GM19328 (cell line): ENCODE data around the gene RPUSD4.

ENCODE experiments used
- ATAC-seq: cut with Tn5 transposase; IDR thresholded peaks from one replicate; pipeline ENCODE4 v1.9.1; 2021; ENCODE audit warnings: mild to moderate bottlenecking, moderate library complexity; ENCODE audit not compliant: unreplicated experiment

RPUSD4 gene

GRCh38 chr11:126159719-126160344 is 51.6 kb downstream of the RPUSD4 start:
- ATAC-seq: no peak

GRCh38 chr11:126158054-126158791 is 53.2 kb downstream of the RPUSD4 start:
- no peak for ATAC-seq

DNA sequence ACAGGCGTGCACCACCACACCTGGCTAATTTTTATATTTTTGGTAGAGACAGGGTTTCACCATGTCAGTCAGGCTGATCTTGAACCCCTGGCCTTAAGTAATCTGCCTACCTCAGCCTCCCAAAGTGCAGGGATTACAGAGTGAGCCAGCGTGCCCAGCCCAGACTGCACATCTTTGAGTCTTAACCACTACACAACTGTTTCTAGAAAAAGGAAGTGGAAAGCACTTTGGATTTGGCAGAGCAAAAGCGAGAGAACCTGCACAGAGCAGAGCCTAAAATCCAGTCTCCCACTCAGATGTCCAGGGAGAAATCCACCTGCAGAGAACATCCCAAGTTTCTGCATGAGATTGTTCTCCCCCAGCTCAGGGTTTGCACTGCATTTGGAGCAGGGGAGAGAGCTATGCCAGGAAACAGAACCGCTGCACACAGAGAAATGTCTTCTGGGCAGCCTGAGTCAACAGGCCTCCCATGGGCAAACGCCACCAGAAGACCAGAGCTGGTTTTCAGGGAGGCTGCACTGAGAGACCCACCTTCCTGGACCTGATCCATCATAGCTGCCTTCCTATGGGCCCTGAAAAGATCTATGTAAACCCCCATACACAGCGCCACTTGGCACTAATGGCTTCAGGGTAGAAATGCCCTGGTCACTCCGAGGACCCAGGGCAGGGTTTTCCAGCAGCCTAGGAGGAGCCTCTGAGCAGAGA is 54.0 kb downstream of the RPUSD4 start:
- no peak for ATAC-seq

DNA sequence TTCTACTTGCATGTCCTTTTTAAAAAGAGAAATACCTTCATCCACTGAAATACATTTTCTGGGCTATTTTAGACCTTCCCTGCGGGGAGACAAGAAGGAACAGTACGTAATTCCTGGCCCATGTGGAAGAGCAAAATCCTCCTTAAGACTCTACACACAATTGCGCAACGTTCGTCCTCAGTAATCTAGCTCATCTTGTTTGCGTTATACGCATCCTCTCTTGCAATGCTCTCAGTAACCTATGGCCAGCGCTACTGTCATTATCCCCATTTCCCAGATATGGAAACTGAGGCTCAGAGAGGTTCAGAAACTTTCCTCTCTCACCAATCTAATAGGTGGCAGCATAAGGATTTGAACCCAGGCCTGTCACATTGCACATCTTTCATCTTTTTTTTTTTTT is 54.6 kb downstream of the RPUSD4 start:
- ATAC-seq: no peak

DNA sequence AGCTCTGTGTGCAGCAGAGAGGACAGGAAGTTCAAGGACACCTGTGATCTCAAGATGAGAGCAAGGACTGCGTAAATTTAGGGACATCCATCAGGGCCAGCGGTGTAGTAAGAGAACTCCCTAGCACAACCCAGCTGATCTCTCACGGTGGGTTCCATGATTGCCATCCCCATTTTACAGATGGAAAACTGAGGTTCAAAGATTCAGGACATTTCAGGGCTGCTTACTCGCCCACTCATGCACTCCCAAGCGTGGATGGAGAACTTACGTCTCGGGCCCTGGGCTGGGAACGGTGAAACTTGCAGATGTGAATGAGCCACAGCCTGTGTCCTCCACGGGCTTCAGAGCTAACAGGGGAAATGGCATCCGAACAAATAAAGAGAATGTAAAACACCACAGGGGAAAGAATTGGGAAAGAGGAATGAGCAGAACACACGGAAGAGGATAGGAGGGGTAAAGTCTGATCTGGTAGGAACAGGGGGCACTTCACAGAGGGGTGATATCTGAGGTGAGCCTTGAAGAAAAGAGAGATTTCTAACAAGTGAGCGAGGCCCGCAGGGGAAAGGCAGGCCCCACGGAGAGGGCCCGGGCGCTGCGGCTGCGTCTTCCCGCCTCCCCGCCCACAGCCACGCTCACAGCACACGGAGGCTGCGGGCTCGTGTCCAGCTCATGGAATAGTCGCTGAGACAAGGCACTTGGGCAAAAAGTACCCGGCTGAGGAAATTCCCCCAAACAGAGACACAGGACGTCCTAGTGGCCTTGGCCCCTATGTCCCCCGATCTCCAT is 55.9 kb downstream of the RPUSD4 start:
- ATAC-seq: no peak

GRCh38 chr11:126154691-126155090 is 56.8 kb downstream of the RPUSD4 start:
- ATAC-seq: no peak

- ATAC-seq: no peak
Measured at GRCh38 chr11:126153972-126154371, 57.5 kb downstream of the RPUSD4 start.

DNA sequence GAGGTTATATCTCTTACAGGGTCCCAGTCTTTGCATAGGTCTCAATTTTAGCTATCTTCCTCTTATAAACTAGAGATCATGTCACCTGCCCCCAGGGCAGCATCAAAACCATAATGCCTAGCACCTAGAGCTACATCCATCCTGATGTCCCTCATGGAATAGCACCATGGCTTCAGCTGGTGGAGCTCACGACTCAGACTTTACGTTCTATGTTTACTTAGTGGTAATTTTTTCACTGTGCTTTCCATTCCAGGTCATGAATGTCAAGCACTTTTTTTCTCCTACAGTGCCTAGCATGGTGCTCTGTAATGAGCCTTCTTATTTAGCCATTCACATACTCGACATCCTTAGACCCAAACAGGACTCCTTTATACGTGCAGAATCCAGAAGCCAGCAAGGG is 58.4 kb downstream of the RPUSD4 start:
- no peak for ATAC-seq

DNA sequence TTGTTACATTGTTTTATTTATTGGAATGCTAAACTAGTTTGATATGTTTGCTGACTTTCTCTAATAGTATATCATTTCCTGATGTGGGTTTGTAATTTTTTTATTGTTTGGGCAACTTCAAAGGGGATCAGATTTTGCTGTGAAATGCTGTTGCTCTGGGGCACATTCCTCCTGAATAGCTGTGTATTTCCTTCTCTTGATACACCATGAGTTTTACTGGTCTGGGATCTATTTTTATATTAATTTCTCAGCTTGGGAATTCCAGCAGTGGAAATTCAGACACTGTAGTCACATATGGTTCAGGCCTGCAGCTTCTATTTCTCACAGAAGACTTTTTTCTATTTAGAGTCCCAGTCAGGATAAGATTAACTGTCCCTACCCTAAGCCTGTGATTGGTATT is 58.9 kb downstream of the RPUSD4 start:
- ATAC-seq: no peak

GRCh38 chr11:126152152-126152551 is 59.3 kb downstream of the RPUSD4 start:
- ATAC-seq: no peak
